ENCODE data around the gene ABI1. TPM values are rescaled to one million over a fixed set of nuclear protein-coding genes. Genes with fewer than 3 reads are reported as not detected.

ABI1 gene
- total and polyA plus RNA-seq, 2 of the 13 experiments (the other 11 are each of a cell fraction or from before 2014, with no cell fraction given), result 20.9 to 22.9 TPM

GRCh38 chr10:26697163-26697921 is 163.4 kb downstream of the ABI1 start, which contains the start of gene PDSS1 (continued):
- TF ChIP-seq ZNF276 (CRISPR knock-in tag; IDR thresholded peaks at IDR 0.05; ENCODE audit: low read depth) (no peak), DNMT3B (CRISPR knock-in tag; conservative IDR thresholded peaks at IDR 0.05) (no peak), CENPBD1 (CRISPR knock-in tag; IDR thresholded peaks at IDR 0.05; ENCODE audit: borderline replicate concordance, low read depth) (no peak), ZFP41 (CRISPR knock-in tag; IDR thresholded peaks at IDR 0.05; ENCODE audit: borderline replicate concordance) (0 out of 2 replicates have a peak, but pooled peaks have one; percentile 23), RXRB (CRISPR knock-in tag; IDR thresholded peaks at IDR 0.05; ENCODE audit: borderline replicate concordance) (peak; percentile 20; the same call in 1 of the 2 replicates), SIN3A (IDR thresholded peaks at IDR 0.05; ENCODE audit: borderline replicate concordance, low read depth, low read length) (peak; percentile 96; the same call in 1 of the 2 replicates), ZBTB20 (CRISPR knock-in tag; IDR thresholded peaks at IDR 0.05; ENCODE audit: borderline replicate concordance, low read depth) (0 out of 2 replicates have a peak, but pooled peaks have one; percentile 48), GLI4 (CRISPR knock-in tag; IDR thresholded peaks at IDR 0.05; ENCODE audit: borderline replicate concordance) (no peak), SPEN (CRISPR knock-in tag; IDR thresholded peaks at IDR 0.05; ENCODE audit: low read depth) (peak; percentile 62; the same call in 1 of the 2 replicates), CREB1 (IDR thresholded peaks at IDR 0.05) (no peak), CREB1 (CRISPR knock-in tag; IDR thresholded peaks at IDR 0.05) (no peak), PAWR (CRISPR knock-in tag; IDR thresholded peaks at IDR 0.05; ENCODE audit: borderline replicate concordance) (no peak), ELF3 (CRISPR knock-in tag; IDR thresholded peaks at IDR 0.05) (peak; percentile 68; the same call in 1 of the 2 replicates), NR2C2 (CRISPR knock-in tag; IDR thresholded peaks at IDR 0.05; ENCODE audit: borderline replicate concordance) (peak; percentile 99), ZFY (CRISPR knock-in tag; IDR thresholded peaks at IDR 0.05) (peak; percentile 90), ATM (IDR thresholded peaks at IDR 0.05; ENCODE audit: borderline replicate concordance) (no peak), KLF13 (CRISPR knock-in tag; IDR thresholded peaks at IDR 0.05) (no peak), ZNF354B (CRISPR knock-in tag; IDR thresholded peaks at IDR 0.05) (no peak), ZNF564 (CRISPR knock-in tag; IDR thresholded peaks at IDR 0.05) (peak; percentile 10; the same call in 1 of the 2 replicates), HDAC1 (CRISPR knock-in tag; IDR thresholded peaks at IDR 0.05) (peak; percentile 79), MEIS2 (CRISPR knock-in tag; IDR thresholded peaks at IDR 0.05) (no peak; the same call in 1 of the 2 replicates), TAF1 (CRISPR knock-in tag; IDR thresholded peaks at IDR 0.05) (peak; percentile 82), ZNF878 (CRISPR knock-in tag; IDR thresholded peaks at IDR 0.05) (no peak), KDM5B (CRISPR knock-in tag; IDR thresholded peaks at IDR 0.05; ENCODE audit: borderline replicate concordance) (0 out of 2 replicates have a peak, but pooled peaks have one; percentile 14), FUBP1 (CRISPR knock-in tag; IDR thresholded peaks at IDR 0.05; ENCODE audit: borderline replicate concordance) (no peak)
- TF ChIP-seq, protein P1, sequence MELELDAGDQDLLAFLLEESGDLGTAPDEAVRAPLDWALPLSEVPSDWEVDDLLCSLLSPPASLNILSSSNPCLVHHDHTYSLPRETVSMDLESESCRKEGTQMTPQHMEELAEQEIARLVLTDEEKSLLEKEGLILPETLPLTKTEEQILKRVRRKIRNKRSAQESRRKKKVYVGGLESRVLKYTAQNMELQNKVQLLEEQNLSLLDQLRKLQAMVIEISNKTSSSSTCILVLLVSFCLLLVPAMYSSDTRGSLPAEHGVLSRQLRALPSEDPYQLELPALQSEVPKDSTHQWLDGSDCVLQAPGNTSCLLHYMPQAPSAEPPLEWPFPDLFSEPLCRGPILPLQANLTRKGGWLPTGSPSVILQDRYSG (CRISPR knock-in tag; IDR thresholded peaks at IDR 0.05), result no peak; the same call in 1 of the 2 replicates
